ENCODE data around the gene LMTK3.

The LMTK3 gene

GRCh38 chr19:48484247-48484893 is 27.3 kb downstream of the LMTK3 start:
- no peak overlapping the region for H3K9ac ChIP-seq (ENCODE audit: low read depth, low read length)

GRCh38 chr19:48483301-48483700 is 28.3 kb downstream of the LMTK3 start:
- 78% methylated on average over 3 of the region's 3 CpGs for WGBS

More at GRCh38 chr19:48484247-48484893, 27.3 kb downstream of the LMTK3 start:
- no peak overlapping the region for H3K27ac ChIP-seq (ENCODE audit: low read depth, low read length)
- no peaks in the 10 kb centered on the region for H3K4me1 ChIP-seq (ENCODE audit: insufficient read depth, low read length)
- no peak overlapping the region for H3K4me3 ChIP-seq (ENCODE audit: low read length)
- no peaks in the 10 kb centered on the region for H3K9me3 ChIP-seq (ENCODE audit: insufficient read depth, low read depth, low read length)
- WGBS: 94% methylated on average over 16 of the region's 16 CpGs
- H3K27me3 ChIP-seq (ENCODE audit: insufficient read depth, low read length): no peaks in the 10 kb centered on the region
- H3K36me3 ChIP-seq (ENCODE audit: insufficient read depth, low read length): peaks cover 22% of the 10 kb centered on the region

GRCh38 chr19:48481846-48482639 is 29.6 kb downstream of the LMTK3 start:
- Histone ChIP-seq H3K36me3 (ENCODE audit: insufficient read depth, low read length) (peaks cover 38% of the 10 kb centered on the region), H3K27ac (ENCODE audit: low read depth, low read length) (no peak overlapping the region), H3K9ac (ENCODE audit: low read depth, low read length) (no peak overlapping the region), H3K9me3 (ENCODE audit: insufficient read depth, low read depth, low read length) (no peaks in the 10 kb centered on the region), H3K4me3 (ENCODE audit: low read length) (no peak overlapping the region), H3K4me1 (ENCODE audit: insufficient read depth, low read length) (no peaks in the 10 kb centered on the region), H3K27me3 (ENCODE audit: insufficient read depth, low read length) (no peaks in the 10 kb centered on the region)
- 90% methylated on average over 7 of the region's 7 CpGs for WGBS

More at GRCh38 chr19:48483301-48483700, 28.3 kb downstream of the LMTK3 start:
- no peak overlapping the region for H3K9ac ChIP-seq (ENCODE audit: low read depth, low read length)
- H3K27me3 ChIP-seq (ENCODE audit: insufficient read depth, low read length): no peaks in the 10 kb centered on the region
- H3K36me3 ChIP-seq (ENCODE audit: insufficient read depth, low read length): peaks cover 29% of the 10 kb centered on the region
- H3K4me3 ChIP-seq (ENCODE audit: low read length): no peak overlapping the region
- no peaks in the 10 kb centered on the region for H3K4me1 ChIP-seq (ENCODE audit: insufficient read depth, low read length)
- no peak overlapping the region for H3K27ac ChIP-seq (ENCODE audit: low read depth, low read length)
- no peaks in the 10 kb centered on the region for H3K9me3 ChIP-seq (ENCODE audit: insufficient read depth, low read depth, low read length)

GRCh38 chr19:48480558-48481500 is 30.8 kb downstream of the LMTK3 start:
- no peaks in the 10 kb centered on the region for H3K4me1 ChIP-seq (ENCODE audit: insufficient read depth, low read length)
- 0 out of 2 replicates have a peak overlapping the region, but pooled peaks have one; percentile 25 for H3K27ac ChIP-seq (ENCODE audit: low read depth, low read length)
- H3K9ac ChIP-seq (ENCODE audit: low read depth, low read length): no peak overlapping the region
- H3K9me3 ChIP-seq (ENCODE audit: insufficient read depth, low read depth, low read length): no peaks in the 10 kb centered on the region
- H3K4me3 ChIP-seq (ENCODE audit: low read length): no peak overlapping the region
- H3K36me3 ChIP-seq (ENCODE audit: insufficient read depth, low read length): peaks cover 49% of the 10 kb centered on the region
- 91% methylated on average over 47 of the region's 52 CpGs for WGBS
- H3K27me3 ChIP-seq (ENCODE audit: insufficient read depth, low read length): no peaks in the 10 kb centered on the region

GRCh38 chr19:48480183-48480557 is 31.5 kb downstream of the LMTK3 start:
- no peak overlapping the region for H3K27ac ChIP-seq (ENCODE audit: low read depth, low read length)
- 96% methylated on average over 32 of the region's 32 CpGs for WGBS
- peaks cover 56% of the 10 kb centered on the region for H3K36me3 ChIP-seq (ENCODE audit: insufficient read depth, low read length)
- H3K27me3 ChIP-seq (ENCODE audit: insufficient read depth, low read length): no peaks in the 10 kb centered on the region
- H3K4me1 ChIP-seq (ENCODE audit: insufficient read depth, low read length): no peaks in the 10 kb centered on the region
- H3K9me3 ChIP-seq (ENCODE audit: insufficient read depth, low read depth, low read length): no peaks in the 10 kb centered on the region
- no peak overlapping the region for H3K4me3 ChIP-seq (ENCODE audit: low read length)
- no peak overlapping the region for H3K9ac ChIP-seq (ENCODE audit: low read depth, low read length)

- Histone ChIP-seq H3K27me3 (ENCODE audit: insufficient read depth, low read length) (no peaks in the 10 kb centered on the region), H3K9ac (ENCODE audit: low read depth, low read length) (no peak overlapping the region), H3K9me3 (ENCODE audit: insufficient read depth, low read depth, low read length) (no peaks in the 10 kb centered on the region), H3K4me3 (ENCODE audit: low read length) (no peak overlapping the region), H3K4me1 (ENCODE audit: insufficient read depth, low read length) (no peaks in the 10 kb centered on the region), H3K27ac (ENCODE audit: low read depth, low read length) (no peak overlapping the region), H3K36me3 (ENCODE audit: insufficient read depth, low read length) (peaks cover 61% of the 10 kb centered on the region)
- 92% methylated on average over 7 of the region's 7 CpGs for WGBS
These were observed 31.9 kb downstream of the LMTK3 start for GRCh38 chr19:48479686-48480085.

- Histone ChIP-seq H3K36me3 (ENCODE audit: insufficient read depth, low read length) (peaks cover 72% of the 10 kb centered on the region), H3K27ac (ENCODE audit: low read depth, low read length) (no peak overlapping the region), H3K9ac (ENCODE audit: low read depth, low read length) (no peak overlapping the region), H3K4me1 (ENCODE audit: insufficient read depth, low read length) (no peaks in the 10 kb centered on the region), H3K9me3 (ENCODE audit: insufficient read depth, low read depth, low read length) (no peaks in the 10 kb centered on the region), H3K27me3 (ENCODE audit: insufficient read depth, low read length) (no peaks in the 10 kb centered on the region), H3K4me3 (ENCODE audit: low read length) (no peak overlapping the region)
- WGBS: 94% methylated on average over 28 of the region's 29 CpGs
These were observed 33.0 kb downstream of the LMTK3 start for GRCh38 chr19:48478339-48479256.

- Histone ChIP-seq H3K9me3 (ENCODE audit: insufficient read depth, low read depth, low read length) (no peaks in the 10 kb centered on the region), H3K4me3 (ENCODE audit: low read length) (no peak overlapping the region), H3K27ac (ENCODE audit: low read depth, low read length) (no peak overlapping the region), H3K9ac (ENCODE audit: low read depth, low read length) (no peak overlapping the region), H3K36me3 (ENCODE audit: insufficient read depth, low read length) (peaks cover 79% of the 10 kb centered on the region), H3K27me3 (ENCODE audit: insufficient read depth, low read length) (no peaks in the 10 kb centered on the region), H3K4me1 (ENCODE audit: insufficient read depth, low read length) (no peaks in the 10 kb centered on the region)
- 93% methylated on average over 22 of the region's 22 CpGs for WGBS
These were observed 33.8 kb downstream of the LMTK3 start for GRCh38 chr19:48477698-48478338.

GRCh38 chr19:48477067-48477685 is 34.5 kb downstream of the LMTK3 start:
- Histone ChIP-seq H3K36me3 (ENCODE audit: insufficient read depth, low read length) (peaks cover 85% of the 10 kb centered on the region), H3K27ac (ENCODE audit: low read depth, low read length) (no peak overlapping the region), H3K4me3 (ENCODE audit: low read length) (no peak overlapping the region), H3K9ac (ENCODE audit: low read depth, low read length) (no peak overlapping the region), H3K9me3 (ENCODE audit: insufficient read depth, low read depth, low read length) (no peaks in the 10 kb centered on the region), H3K27me3 (ENCODE audit: insufficient read depth, low read length) (no peaks in the 10 kb centered on the region), H3K4me1 (ENCODE audit: insufficient read depth, low read length) (no peaks in the 10 kb centered on the region)
- WGBS: 89% methylated on average over 10 of the region's 10 CpGs

Data from HUES64 (cell line).